Measurements from ENCODE around the gene DNAL4.

DNAL4 gene

GRCh38 chr22:38793721-38794466 lies at the start of gene DNAL4:
Gene DNAL4 (minus strand): TSS chr22:38794143. CDS start chr22:38782731, 11,412 bp downstream.
- peak; percentile 84 to 99 (median 94) for DNase-seq
- intact Hi-C loops (cut with DNase I), result loop anchor here (10.0 kb wide), 1 partner anchor 71 kb away; no protein-coding TSS in a partner anchor

GRCh38 chr22:38843201-38843656 lies 49.3 kb upstream of the DNAL4 start:
- intact Hi-C loops (cut with DNase I), result no loop called here
- DNase-seq, result peak in 25 of 42 donors; percentile 29 to 72 (median 57)

GRCh38 chr22:38842512-38843200 lies 48.7 kb upstream of the DNAL4 start:
- no peak for DNase-seq
- intact Hi-C loops (cut with DNase I), result no loop called here

- DNase-seq, result no peak
- intact Hi-C loops (cut with DNase I), result no loop called here
Measured at GRCh38 chr22:38841635-38842034, 47.7 kb upstream of the DNAL4 start.

- no peak for DNase-seq
- intact Hi-C loops (cut with DNase I), result no loop called here
Measured at GRCh38 chr22:38841211-38841610, 47.3 kb upstream of the DNAL4 start.

- intact Hi-C loops (cut with DNase I), result no loop called here
- no peak for DNase-seq
Measured at GRCh38 chr22:38840129-38840528, 46.2 kb upstream of the DNAL4 start.

- no peak for DNase-seq
- intact Hi-C loops (cut with DNase I), result no loop called here
Measured at GRCh38 chr22:38839686-38840085, 45.7 kb upstream of the DNAL4 start.

- no peak for DNase-seq
- intact Hi-C loops (cut with DNase I), result no loop called here
Measured at GRCh38 chr22:38837414-38837928, 43.5 kb upstream of the DNAL4 start.

- no peak for DNase-seq
- intact Hi-C loops (cut with DNase I), result no loop called here
Measured at GRCh38 chr22:38835888-38836301, 42.0 kb upstream of the DNAL4 start.

- intact Hi-C loops (cut with DNase I), result no loop called here
- DNase-seq, result no peak
Measured at GRCh38 chr22:38834991-38835390, 41.0 kb upstream of the DNAL4 start.

- DNase-seq, result peak in 1 of 42 donors; percentile 32
- intact Hi-C loops (cut with DNase I), result no loop called here
Measured at GRCh38 chr22:38834215-38834953, 40.4 kb upstream of the DNAL4 start.

GRCh38 chr22:38833061-38833460 lies 39.1 kb upstream of the DNAL4 start:
- DNase-seq, result peak in 1 of 42 donors; percentile 18
- intact Hi-C loops (cut with DNase I), result no loop called here

- peak in 24 of 42 donors; percentile 17 to 60 (median 30) for DNase-seq
- intact Hi-C loops (cut with DNase I), result no loop called here
Measured at GRCh38 chr22:38832005-38832978, 38.3 kb upstream of the DNAL4 start.

GRCh38 chr22:38831166-38831945 lies 37.4 kb upstream of the DNAL4 start:
- intact Hi-C loops (cut with DNase I), result no loop called here
- peak in 2 of 42 donors; percentile 15 to 17 for DNase-seq

- DNase-seq, result no peak
Measured at GRCh38 chr22:38830845-38831108, 36.8 kb upstream of the DNAL4 start.

GRCh38 chr22:38830026-38830844 lies 36.3 kb upstream of the DNAL4 start:
- intact Hi-C loops (cut with DNase I), result no loop called here
- DNase-seq, result no peak

More at GRCh38 chr22:38830845-38831108, 36.8 kb upstream of the DNAL4 start:
- intact Hi-C loops (cut with DNase I), result no loop called here

- no peak for DNase-seq
- intact Hi-C loops (cut with DNase I), result no loop called here
Measured at GRCh38 chr22:38829485-38829884, 35.5 kb upstream of the DNAL4 start.

Data from head of caudate nucleus (tissue), 42 donors.